GM21737 (cell line): ENCODE data around the gene DDX28.

Experiments
- ATAC-seq: cut with Tn5 transposase; IDR thresholded peaks from one replicate; pipeline ENCODE4 v1.9.1; 2021; ENCODE audit warnings: mild to moderate bottlenecking, moderate library complexity; ENCODE audit not compliant: unreplicated experiment

Gene DDX28

GRCh38 chr16:68022728-68023537 is at the start of gene DDX28, which contains the start of gene DUS2:
TSS of gene DDX28 (minus strand) at chr16:68023232. CDS start at chr16:68023202, 30 bp downstream.
TSS of gene DUS2 (plus strand) at chr16:68023284. CDS start at chr16:68038024, 14,740 bp downstream.
- peak; percentile 77 for ATAC-seq

- ATAC-seq = no peak
Measured at GRCh38 chr16:68072038-68072695, 49.1 kb upstream of the DDX28 start.

GRCh38 chr16:68071518-68071901 is 48.5 kb upstream of the DDX28 start:
- ATAC-seq = no peak

GRCh38 chr16:68070806-68071517 is 47.9 kb upstream of the DDX28 start:
- no peak for ATAC-seq

- no peak for ATAC-seq
Measured at GRCh38 chr16:68070249-68070730, 47.3 kb upstream of the DDX28 start.

- ATAC-seq = no peak
Measured at GRCh38 chr16:68069511-68070248, 46.6 kb upstream of the DDX28 start.

GRCh38 chr16:68068926-68069325 is 45.9 kb upstream of the DDX28 start:
- no peak for ATAC-seq

GRCh38 chr16:68066763-68067162 is 43.7 kb upstream of the DDX28 start:
- ATAC-seq = no peak

- no peak for ATAC-seq
Measured at GRCh38 chr16:68065716-68066305, 42.8 kb upstream of the DDX28 start.

GRCh38 chr16:68064791-68065365 is 41.8 kb upstream of the DDX28 start:
- no peak for ATAC-seq

GRCh38 chr16:68062910-68063393 is 39.9 kb upstream of the DDX28 start:
- no peak for ATAC-seq

- ATAC-seq = no peak
Measured at GRCh38 chr16:68061396-68061795, 38.4 kb upstream of the DDX28 start.

GRCh38 chr16:68059804-68060203 is 36.8 kb upstream of the DDX28 start:
- ATAC-seq = no peak

GRCh38 chr16:68055395-68055794 is 32.4 kb upstream of the DDX28 start:
- no peak for ATAC-seq

- no peak for ATAC-seq
Measured at GRCh38 chr16:68049449-68049848, 26.4 kb upstream of the DDX28 start.

- no peak for ATAC-seq
Measured at GRCh38 chr16:68047987-68048386, 25.0 kb upstream of the DDX28 start.

GRCh38 chr16:68046106-68046505 is 23.1 kb upstream of the DDX28 start:
- ATAC-seq = no peak

- ATAC-seq = no peak
Measured at GRCh38 chr16:68041783-68042182, 18.8 kb upstream of the DDX28 start.

GRCh38 chr16:68040506-68041288 is 17.7 kb upstream of the DDX28 start:
- ATAC-seq = peak; percentile 77
